BE2C (cell line): Measurements from ENCODE around the gene GRID2IP.
"Not testable (repeated sequence)": the region's sequence is repeated elsewhere in the genome, so short reads cannot be mapped to it uniquely, and the experiment has no call there.

Experiments used
- DNase-seq: peaks from one replicate; pipeline ENCODE4 v3.0.0-alpha.2; 2020
- H3K27me3 ChIP-seq: fragments of 250-450 bp; sonication (Bioruptor Pico); 2 replicates; pipeline ENCODE4 v1.5.1; 2020; ENCODE audit warnings: mild to moderate bottlenecking
- H3K36me3 ChIP-seq: fragments of 250-450 bp; sonication (Bioruptor Pico); 2 replicates; pipeline ENCODE4 v1.5.1; 2020; ENCODE audit warnings: mild to moderate bottlenecking
- H3K4me1 ChIP-seq: fragments of 250-450 bp; sonication (Bioruptor Pico); 2 replicates; pipeline ENCODE4 v1.5.1; 2020
- H3K4me3 ChIP-seq: 2 replicates; pipeline ENCODE4 v1.5.1; 2011; ENCODE audit warnings: low read depth, low read length
- H3K9me3 ChIP-seq: fragments of 250-450 bp; sonication (Bioruptor Pico); 2 replicates; pipeline ENCODE4 v1.5.1; 2020
- TF ChIP-seq, protein P1 (sequence below): IDR thresholded peaks from 2 replicates; pipeline ENCODE4 v1.5.1; 2012; ENCODE audit warnings: mild to moderate bottlenecking, low read depth, low read length

Gene GRID2IP

GRCh38 chr7:6465862-6466261 lies 85.4 kb downstream of the GRID2IP start:
- TF ChIP-seq, protein P1, sequence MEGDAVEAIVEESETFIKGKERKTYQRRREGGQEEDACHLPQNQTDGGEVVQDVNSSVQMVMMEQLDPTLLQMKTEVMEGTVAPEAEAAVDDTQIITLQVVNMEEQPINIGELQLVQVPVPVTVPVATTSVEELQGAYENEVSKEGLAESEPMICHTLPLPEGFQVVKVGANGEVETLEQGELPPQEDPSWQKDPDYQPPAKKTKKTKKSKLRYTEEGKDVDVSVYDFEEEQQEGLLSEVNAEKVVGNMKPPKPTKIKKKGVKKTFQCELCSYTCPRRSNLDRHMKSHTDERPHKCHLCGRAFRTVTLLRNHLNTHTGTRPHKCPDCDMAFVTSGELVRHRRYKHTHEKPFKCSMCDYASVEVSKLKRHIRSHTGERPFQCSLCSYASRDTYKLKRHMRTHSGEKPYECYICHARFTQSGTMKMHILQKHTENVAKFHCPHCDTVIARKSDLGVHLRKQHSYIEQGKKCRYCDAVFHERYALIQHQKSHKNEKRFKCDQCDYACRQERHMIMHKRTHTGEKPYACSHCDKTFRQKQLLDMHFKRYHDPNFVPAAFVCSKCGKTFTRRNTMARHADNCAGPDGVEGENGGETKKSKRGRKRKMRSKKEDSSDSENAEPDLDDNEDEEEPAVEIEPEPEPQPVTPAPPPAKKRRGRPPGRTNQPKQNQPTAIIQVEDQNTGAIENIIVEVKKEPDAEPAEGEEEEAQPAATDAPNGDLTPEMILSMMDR: no peak
- peaks cover 77% of the 10 kb centered on the region for H3K36me3 ChIP-seq
- DNase-seq: no peak
- H3K9me3 ChIP-seq: no peaks in the 10 kb centered on the region
- no peak overlapping the region for H3K4me3 ChIP-seq
- no peaks in the 10 kb centered on the region for H3K4me1 ChIP-seq
- H3K27me3 ChIP-seq: no peaks in the 10 kb centered on the region

DNA sequence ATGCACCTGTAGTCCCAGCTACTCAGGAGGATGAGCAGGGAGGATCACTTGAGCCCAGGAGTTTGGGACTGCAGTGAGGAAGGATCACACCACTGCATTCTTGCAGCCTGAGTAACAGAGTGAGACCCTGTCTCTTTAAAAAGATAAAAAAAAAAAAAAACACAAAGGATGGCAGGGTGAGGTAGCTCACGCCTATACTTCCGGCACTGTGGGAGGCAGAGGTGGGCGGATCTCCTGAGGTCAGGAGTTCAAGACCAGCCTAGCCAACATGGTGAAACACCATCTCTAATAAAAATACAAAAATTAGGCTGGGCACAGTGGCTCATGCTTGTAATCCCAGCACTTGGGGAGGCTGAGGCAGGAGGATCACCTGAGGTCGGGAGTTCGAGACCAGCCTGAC lies 87.7 kb downstream of the GRID2IP start:
- H3K4me1 ChIP-seq, H3K4me3 ChIP-seq, H3K9me3 ChIP-seq, H3K27me3 ChIP-seq, DNase-seq: not testable (repeated sequence)
- H3K36me3 ChIP-seq: peaks cover 57% of the 10 kb centered on the region

GRCh38 chr7:6461946-6462550 lies 89.2 kb downstream of the GRID2IP start:
- Histone ChIP-seq H3K4me3 (no peak overlapping the region), H3K36me3 (peaks cover 45% of the 10 kb centered on the region), H3K4me1 (no peaks in the 10 kb centered on the region), H3K9me3 (no peaks in the 10 kb centered on the region), H3K27me3 (no peaks in the 10 kb centered on the region)
- DNase-seq: no peak
- TF ChIP-seq, protein P1: no peak

DNA sequence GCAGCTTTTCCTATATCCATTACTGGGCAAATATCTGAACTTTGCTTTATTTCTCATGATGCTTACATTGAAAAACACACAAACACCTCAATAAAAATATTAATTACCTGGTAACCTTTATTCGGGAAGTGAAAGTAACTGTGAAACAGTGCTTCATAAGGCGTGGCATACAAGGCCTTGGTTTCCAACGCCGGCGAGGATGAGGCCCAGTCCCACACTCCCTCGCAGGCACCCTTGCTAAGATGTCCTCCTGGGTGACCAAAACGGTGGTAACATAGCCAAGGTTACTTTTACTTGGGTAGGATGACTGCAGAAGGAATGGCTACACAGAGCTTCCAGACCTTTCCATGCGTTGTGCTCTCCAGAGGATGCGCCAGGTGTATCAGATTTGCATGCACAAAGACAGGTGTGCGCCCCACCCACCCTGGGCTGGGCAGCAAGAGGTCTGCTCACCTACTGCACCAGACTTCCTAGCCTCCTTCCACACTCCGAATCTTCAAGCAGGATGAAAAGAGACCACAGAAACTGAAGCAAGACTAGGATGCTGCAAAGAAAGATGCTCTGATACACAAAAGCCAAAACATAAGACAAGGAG lies 90.2 kb downstream of the GRID2IP start:
- TF ChIP-seq, protein P1: no peak
- H3K27me3 ChIP-seq: no peaks in the 10 kb centered on the region

GRCh38 chr7:6460303-6460702 lies 91.0 kb downstream of the GRID2IP start:
- Histone ChIP-seq H3K36me3 (peaks cover 28% of the 10 kb centered on the region), H3K9me3 (no peaks in the 10 kb centered on the region), H3K27me3 (no peaks in the 10 kb centered on the region), H3K4me3 (no peak overlapping the region), H3K4me1 (no peaks in the 10 kb centered on the region)
- no peak for DNase-seq
- TF ChIP-seq, protein P1: no peak

More for the DNA sequence above, 90.2 kb downstream of the GRID2IP start:
- no peaks in the 10 kb centered on the region for H3K9me3 ChIP-seq
- no peak for DNase-seq
- H3K4me3 ChIP-seq: no peak overlapping the region
- H3K36me3 ChIP-seq: peaks cover 35% of the 10 kb centered on the region
- no peaks in the 10 kb centered on the region for H3K4me1 ChIP-seq

DNA sequence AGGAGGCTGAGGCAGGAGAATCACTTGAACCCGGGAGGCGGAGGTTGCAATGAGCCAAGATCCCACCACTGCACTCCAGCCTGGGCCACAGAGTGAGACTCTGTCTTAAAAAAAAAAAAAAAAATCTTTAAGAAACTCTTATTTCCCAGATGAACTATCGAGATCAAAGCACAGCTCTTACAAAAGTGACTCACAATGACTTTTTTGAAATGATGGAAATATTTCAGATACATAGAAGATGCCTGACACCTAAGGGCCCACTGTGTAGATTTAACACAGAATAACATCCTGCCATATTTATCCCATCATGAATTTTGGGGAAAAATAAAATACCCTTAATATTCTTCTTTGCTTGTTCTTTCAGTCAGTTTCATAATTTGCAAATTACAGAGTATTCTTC lies 92.6 kb downstream of the GRID2IP start:
- DNase-seq, H3K9me3 ChIP-seq, H3K27me3 ChIP-seq, H3K4me3 ChIP-seq, H3K4me1 ChIP-seq: not testable (repeated sequence)
- H3K36me3 ChIP-seq: peaks cover 20% of the 10 kb centered on the region

GRCh38 chr7:6453734-6454133 lies 97.5 kb downstream of the GRID2IP start:
- H3K9me3 ChIP-seq: no peaks in the 10 kb centered on the region
- no peak for DNase-seq
- H3K27me3 ChIP-seq: no peaks in the 10 kb centered on the region
- TF ChIP-seq, protein P1: no peak
- no peaks in the 10 kb centered on the region for H3K4me1 ChIP-seq
- H3K36me3 ChIP-seq: no peaks in the 10 kb centered on the region
- H3K4me3 ChIP-seq: no peak overlapping the region
